Measurements from ENCODE around the gene FAM133A.

FAM133A gene

DNA sequence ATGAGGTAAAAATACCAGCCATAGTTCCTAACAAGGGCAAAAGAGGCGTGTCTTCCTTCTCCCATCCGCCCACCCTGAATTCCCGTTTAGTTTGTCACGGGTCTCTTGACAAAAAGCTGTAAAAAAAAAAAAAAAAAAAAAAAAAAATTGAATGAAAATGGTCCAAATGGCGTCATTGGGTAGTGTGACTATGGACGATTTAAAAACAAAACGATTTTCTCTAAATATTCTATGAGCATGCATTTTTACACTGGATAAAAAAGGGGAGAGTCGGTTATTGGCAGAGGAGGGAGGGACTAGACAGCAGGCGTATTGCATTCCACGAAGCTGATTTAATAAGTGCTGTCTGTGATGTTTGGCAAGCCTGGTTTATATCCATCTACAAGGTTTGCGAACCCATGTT lies at the start of gene FAM133A:
TSS of gene FAM133A (plus strand) at position 338 of the 403 bp plus-strand sequence. CDS start 35,214 bp downstream, outside the sequence.
- no peak for DNase-seq

DNA sequence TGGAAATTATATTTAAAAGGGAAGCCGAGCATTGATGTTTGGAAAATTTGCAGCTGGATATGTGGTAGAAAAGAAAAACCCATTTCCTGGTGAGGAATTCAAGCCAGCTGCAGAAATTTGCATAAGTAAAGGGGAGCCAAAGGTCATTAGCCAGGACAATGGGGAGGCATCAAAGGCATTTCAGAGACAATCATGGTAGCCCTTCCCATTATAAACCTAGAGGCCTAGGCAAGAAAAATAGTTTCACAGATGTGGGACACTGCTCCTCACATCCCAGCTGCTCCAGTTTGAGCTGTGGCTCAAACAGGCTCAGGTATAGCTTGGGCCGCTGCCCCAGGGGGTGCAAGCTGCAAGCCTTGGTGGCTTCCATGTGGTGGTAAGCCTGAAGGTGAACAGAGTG lies 36.4 kb upstream of the FAM133A start:
- DNase-seq, result no peak

DNA sequence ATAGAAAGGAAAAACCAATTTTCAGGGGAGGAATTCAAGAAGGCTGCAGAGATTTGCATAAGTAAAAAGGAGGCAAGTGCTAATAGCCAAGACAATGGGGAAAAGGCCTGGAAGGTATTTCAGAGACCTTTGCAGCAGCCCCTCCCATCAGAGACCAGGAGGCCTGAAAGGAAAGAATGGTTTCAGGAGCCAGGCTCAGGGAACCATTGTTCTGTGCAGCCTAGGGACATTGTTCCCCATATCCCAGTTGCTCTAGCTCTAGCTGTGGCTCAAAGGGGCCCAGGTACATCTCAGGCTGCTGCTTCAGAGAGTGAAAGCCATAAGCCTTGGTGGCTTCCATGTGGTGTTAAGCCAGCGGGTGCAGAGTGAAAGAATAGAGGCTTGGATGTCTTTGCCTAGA lies 24.6 kb upstream of the FAM133A start:
- no peak for DNase-seq

DNA sequence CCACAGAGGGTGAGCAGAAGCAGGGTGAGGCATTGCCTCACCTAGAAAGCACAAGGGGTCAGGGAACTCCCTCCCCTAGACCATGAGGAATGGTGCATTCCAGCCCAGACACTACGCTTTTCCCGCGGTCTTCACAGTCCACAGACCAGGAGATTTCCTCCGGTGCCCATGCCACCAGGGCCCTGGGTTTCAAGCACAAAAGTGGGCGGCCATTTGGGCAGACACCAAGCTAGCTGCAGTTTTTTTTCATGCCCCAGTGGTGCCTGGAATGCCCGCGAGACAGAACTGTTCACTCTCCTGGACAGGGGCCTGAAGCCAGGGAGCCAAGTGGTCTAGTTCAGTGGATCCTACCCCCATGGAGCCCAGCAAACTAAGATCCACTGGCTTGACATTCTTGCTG lies 13.4 kb upstream of the FAM133A start:
- DNase-seq, result no peak

DNA sequence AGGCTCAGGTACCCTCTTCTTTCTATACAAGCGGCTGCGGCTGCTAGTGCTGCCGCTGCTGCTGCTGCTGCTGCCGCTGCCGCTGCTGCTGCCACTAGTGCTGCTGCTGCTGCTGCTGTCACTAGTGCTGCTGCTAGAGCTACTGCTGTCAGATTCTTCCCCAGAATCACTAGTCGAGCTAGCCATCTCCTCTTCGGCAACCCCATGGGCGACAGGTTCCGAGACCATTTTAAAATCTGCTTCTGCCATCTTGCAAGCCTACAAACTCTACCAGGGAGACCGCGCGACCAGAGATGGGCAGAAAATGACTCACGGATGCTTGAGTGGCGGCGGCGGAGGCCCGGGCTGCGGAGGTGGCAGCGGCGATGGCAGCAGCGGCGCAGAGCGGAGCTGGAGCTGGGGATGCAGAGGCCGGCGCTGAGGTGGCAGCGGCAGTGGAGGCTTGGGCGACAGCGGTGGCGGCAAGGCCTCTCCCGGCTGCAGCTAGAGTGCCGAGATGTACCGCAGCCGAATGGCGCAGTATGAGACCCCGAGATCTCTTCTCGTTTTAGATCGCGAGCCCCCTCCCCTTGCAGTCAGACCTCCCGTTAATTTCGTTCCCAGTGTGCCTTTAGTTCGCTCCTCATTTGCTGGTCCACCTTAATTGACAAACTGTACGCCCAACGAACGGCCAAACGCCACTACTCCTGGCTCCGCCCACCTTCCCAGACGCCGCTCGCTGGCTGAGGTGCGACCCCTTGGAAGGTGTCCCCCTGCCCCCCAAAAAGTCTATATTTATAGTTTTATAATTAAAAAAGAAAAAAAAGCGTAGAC lies 744 bp upstream of the FAM133A start, which contains the start of gene NAP1L3:
TSS of gene NAP1L3 (minus strand) at position 523 of the 813 bp plus-strand sequence. CDS start at position 249, 274 bp downstream.
- no peak for DNase-seq

DNA sequence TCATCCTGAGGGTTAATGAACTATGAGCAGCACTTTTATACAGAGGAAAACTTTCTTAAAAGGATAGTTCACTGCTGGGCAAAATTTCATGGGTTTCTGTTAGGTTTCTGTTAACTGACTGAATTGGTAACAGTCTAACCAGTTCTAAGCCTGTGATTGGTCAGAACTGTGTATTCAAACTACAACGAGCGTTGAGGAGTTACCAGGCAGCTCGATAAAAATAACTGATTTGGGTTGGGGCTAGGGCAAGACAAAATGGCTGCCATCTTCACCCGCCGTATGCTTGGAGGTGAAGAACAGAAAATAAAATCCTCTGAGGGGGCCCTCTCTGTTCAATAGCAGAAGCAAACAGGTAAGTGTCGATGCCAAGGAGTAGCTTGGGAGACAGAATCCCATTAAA lies 22.0 kb downstream of the FAM133A start:
- DNase-seq, result no peak

DNA sequence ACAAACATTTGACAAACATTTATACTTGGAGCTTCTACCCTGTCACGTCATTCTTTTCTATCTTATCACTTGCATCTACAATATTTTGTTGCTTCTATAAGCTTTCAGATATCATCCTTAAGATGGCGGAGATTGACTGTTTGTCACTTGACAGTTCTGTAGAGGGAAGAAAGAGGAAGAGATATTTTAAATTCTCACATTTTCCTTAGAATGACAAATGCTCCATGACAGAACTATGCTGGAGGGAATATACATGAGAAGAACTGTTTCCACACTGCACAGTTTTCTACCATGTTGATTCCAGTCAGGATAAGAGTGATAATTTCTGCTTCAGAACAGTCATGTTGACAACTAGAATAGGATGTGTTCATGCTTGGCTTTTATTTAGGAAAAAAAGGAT lies 29.7 kb downstream of the FAM133A start:
- no peak for DNase-seq

DNA sequence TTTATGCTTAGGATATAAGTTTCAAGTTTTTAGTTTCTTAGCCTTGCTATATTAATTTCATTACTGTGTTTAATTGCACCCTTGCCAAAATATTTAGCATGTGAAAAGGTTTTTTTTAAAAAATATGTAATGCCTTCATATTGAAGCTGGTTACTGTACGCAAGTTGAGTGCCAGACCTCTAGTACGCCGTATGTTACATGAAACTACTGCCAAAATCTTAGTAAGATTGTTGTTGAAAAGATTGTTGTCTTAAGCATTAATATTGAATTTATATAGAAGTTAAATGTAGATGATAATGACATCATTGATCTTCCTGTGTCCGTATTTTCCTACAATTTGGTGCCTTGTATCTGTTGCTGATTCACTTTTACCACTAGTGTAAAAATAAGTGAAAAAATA lies 37.1 kb downstream of the FAM133A start:
- DNase-seq, result no peak

DNA sequence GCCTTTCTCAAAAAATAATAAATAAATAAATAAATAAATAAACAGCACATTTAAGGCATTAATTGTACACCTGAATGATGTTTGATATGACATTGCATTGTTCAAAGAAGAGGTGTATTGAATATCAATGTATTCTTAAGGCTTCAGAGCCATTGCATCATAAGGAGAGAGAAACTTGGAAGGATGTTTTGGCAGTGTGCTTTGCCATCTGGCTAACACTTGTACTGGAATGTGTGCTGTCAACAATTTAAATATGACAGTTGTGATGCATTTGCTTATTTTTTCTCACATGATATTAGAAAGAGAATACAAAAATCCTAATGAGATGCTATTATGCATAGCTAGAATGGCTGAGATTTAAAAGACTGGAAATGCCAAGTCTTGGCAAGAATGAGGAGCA lies 67.8 kb downstream of the FAM133A start:
- DNase-seq, result no peak

DNA sequence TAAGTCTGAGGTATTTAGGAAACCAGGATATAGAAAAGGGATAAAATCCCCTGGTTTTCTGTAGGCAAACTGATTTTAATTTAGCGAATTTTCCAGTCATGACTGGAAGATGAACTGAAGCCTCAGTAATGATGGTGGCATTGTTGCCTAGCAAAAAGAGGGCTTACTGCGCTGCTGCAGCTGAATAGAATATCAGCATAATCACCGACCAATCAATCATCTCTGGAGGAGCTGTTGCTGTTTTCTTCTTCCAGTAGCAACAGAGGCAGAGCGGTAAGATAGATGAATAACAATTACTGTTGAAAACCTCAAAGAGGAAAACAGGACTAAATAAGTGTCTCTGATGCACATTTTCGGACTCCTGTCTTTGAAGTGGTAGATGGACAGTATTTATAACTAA lies 86.2 kb downstream of the FAM133A start:
- no peak for DNase-seq
